HepG2 (cell line): ENCODE data around the gene CT47A1. TPM values are rescaled to one million over a fixed set of nuclear protein-coding genes. Genes with fewer than 3 reads are reported as not detected.
A peak's percentile ranks its signal among the peaks of the same experiment; 100 is the strongest.

ENCODE experiments used
- ATAC-seq: fragments of 200-7000 bp; cut with Tn5 transposase; 3 replicates; pipeline ENCODE4 v1.9.1; 2020; ENCODE audit warnings: mild to moderate bottlenecking, moderate library complexity
- BruUV-seq: library from RNA; stranded (reverse); fragments of 400-500 nt; replicated peaks from 2 replicates; lab custom pipeline; 2021; lab: Mats Ljungman, UMichigan
- CTCF ChIA-PET: fragments of 300-600 bp; formaldehyde crosslinking; extraction: SDS; loops from one replicate; lab custom pipeline; 2021; ENCODE audit warnings: low total read pairs, inconsistent platforms, low intra/inter-chr PET ratio; lab: Yijun Ruan, JAX
- POLR2A ChIA-PET: fragments of 350-600 bp; sonication (Branson Sonifier 250); formaldehyde crosslinking; loops from one replicate; lab custom pipeline; 2020; ENCODE audit warnings: antibody characterized with exemption, inconsistent platforms; lab: Yijun Ruan, JAX
- DNase-seq: peaks from one replicate; pipeline ENCODE4 v3.0.0-alpha.2; 2015; ENCODE audit warnings: low spot score
- FAIRE-seq: peaks from 3 replicates; lab custom pipeline; 2011; peaks lifted over from hg19 to GRCh38; lab: Jason Lieb, UNC
- H2AFZ ChIP-seq: one replicate; pipeline ENCODE4 v1.6.1; 2011; ENCODE audit warnings: low read length, inconsistent platforms
- H3K27ac ChIP-seq: fragments of 300-600 bp; 3 replicates; pipeline ENCODE4 v1.8.0; 2011; ENCODE audit warnings: mixed run types, mild to moderate bottlenecking, mixed read lengths, low read length, inconsistent platforms; ENCODE audit not compliant: insufficient read depth; ENCODE audit errors: extremely low read length
- H3K27me3 ChIP-seq, 2 experiments: fragments of 200-600 bp in 1 of 2; 2 replicates in 1 of 2; 3 replicates in 1 of 2; pipeline versions ENCODE4 v1.6.0 to v1.8.0; 2011; ENCODE audit warnings: low read length in 2 of 2, mild to moderate bottlenecking in 2 of 2, moderate library complexity in 2 of 2, inconsistent platforms in 1 of 2; ENCODE audit not compliant: insufficient read depth in 2 of 2, control insufficient read depth in 1 of 2
- H3K36me3 ChIP-seq, 2 experiments: fragments of 200-600 bp in 1 of 2; replicated peaks in 1 of 2; 2 replicates in 1 of 2; 3 replicates in 1 of 2; pipeline versions ENCODE4 v1.5.1 to v1.8.0; 2011; ENCODE audit warnings: low read length in 2 of 2, inconsistent platforms in 1 of 2; ENCODE audit not compliant: insufficient read depth in 2 of 2, control insufficient read depth in 1 of 2
- H3K4me1 ChIP-seq: 2 replicates; pipeline ENCODE4 v1.5.1; 2012; ENCODE audit warnings: low read length, inconsistent platforms; ENCODE audit not compliant: insufficient read depth
- H3K4me2 ChIP-seq: 2 replicates; pipeline ENCODE4 v1.6.0; 2011; ENCODE audit warnings: low read depth, low read length, inconsistent platforms
- H3K4me3 ChIP-seq, 3 experiments: fragments of 200-600 bp in 1 of 3; sonication (generic), shearing (Covaris generic) in 1 of 3; replicated peaks in 1 of 3; 2 replicates each; pipeline ENCODE4 v1.5.1; 2011 to 2016; ENCODE audit warnings: low read length in 3 of 3, inconsistent platforms in 2 of 3, low read depth in 2 of 3, mild to moderate bottlenecking in 2 of 3, control low read depth in 1 of 3, mixed read lengths in 1 of 3; ENCODE audit not compliant: insufficient read depth in 1 of 3
- H3K79me2 ChIP-seq: one replicate; pipeline ENCODE4 v1.6.1; 2011; ENCODE audit warnings: low read length, inconsistent platforms; ENCODE audit not compliant: insufficient read depth
- H3K9ac ChIP-seq: 2 replicates; pipeline ENCODE4 v1.6.0; 2011; ENCODE audit warnings: mild to moderate bottlenecking, low read depth, low read length, inconsistent platforms; ENCODE audit not compliant: insufficient read depth
- H3K9me3 ChIP-seq: 2 replicates; pipeline ENCODE4 v1.5.1; 2012; ENCODE audit warnings: mild to moderate bottlenecking, low read length
- H4K20me1 ChIP-seq: 2 replicates; pipeline ENCODE4 v1.6.0; 2011; ENCODE audit warnings: inconsistent platforms, mild to moderate bottlenecking, low read length, moderate library complexity; ENCODE audit not compliant: insufficient read depth
- ADNP ChIP-seq: sonication (generic); formaldehyde crosslinking; IDR thresholded peaks from 2 replicates; pipeline ENCODE4 v1.4.0; 2020; ENCODE audit warnings: missing genetic modification reagents
- ELF3 ChIP-seq: IDR thresholded peaks from 2 replicates; pipeline ENCODE4 v1.6.1; 2016; ENCODE audit warnings: missing genetic modification reagents, missing compliant biosample characterization
- KAT8 ChIP-seq: IDR thresholded peaks from 2 replicates; pipeline ENCODE4 v1.6.1; 2016; ENCODE audit warnings: missing genetic modification reagents, missing compliant biosample characterization
- RCOR2 ChIP-seq: IDR thresholded peaks from 2 replicates; pipeline ENCODE4 v1.6.1; 2016; ENCODE audit warnings: missing biosample characterization, missing genetic modification reagents
- SMC3 ChIP-seq: IDR thresholded peaks from 2 replicates; pipeline ENCODE4 v1.6.1; 2011; ENCODE audit warnings: low read length, improper control_type of control experiment
- SOX13 ChIP-seq, 3 experiments: fragments of 450-650 bp in 1 of 3; sonication (generic) in 1 of 3; formaldehyde crosslinking in 1 of 3; IDR thresholded peaks in 2 of 3; conservative IDR thresholded peaks in 1 of 3; 2 replicates each; pipeline versions ENCODE4 v1.5.0 to v1.6.1; 2016 to 2020; ENCODE audit warnings: antibody characterized with exemption in 1 of 3, mild to moderate bottlenecking in 1 of 3, missing compliant biosample characterization in 1 of 3, missing genetic modification reagents in 1 of 3, moderate library complexity in 1 of 3
- SOX6 ChIP-seq, 2 experiments: fragments of 450-650 bp in 1 of 2; sonication (generic) in 1 of 2; formaldehyde crosslinking in 1 of 2; IDR thresholded peaks; 2 replicates each; pipeline versions ENCODE4 v1.4.0 to v1.6.1; 2017 to 2020; ENCODE audit warnings: antibody characterized with exemption in 1 of 2, mild to moderate bottlenecking in 1 of 2, missing genetic modification reagents in 1 of 2
- ZNF30 ChIP-seq: sonication (generic); formaldehyde crosslinking; IDR thresholded peaks from 2 replicates; pipeline ENCODE4 v1.5.0; 2020; ENCODE audit warnings: mild to moderate bottlenecking, missing genetic modification reagents
- WGBS: methylation state at CpG from one replicate; pipeline ENCODE4 v1.1.6; 2017; ENCODE audit warnings: low lambda C conversion rate; 5-methylcytosine and 5-hydroxymethylcytosine counted together
- in situ Hi-C: cut with HindIII; loops from 2 replicates; pipeline ENCODE4 v1.10.0; 2017; ENCODE audit warnings: low pct_unique_long_range_greater_than_20kb; ENCODE audit not compliant: extremely low pct_ligation_motif_present
- intact Hi-C: fragments of 100-400 bp; cut with micrococcal nuclease; formaldehyde crosslinking; loops from one replicate; pipeline ENCODE4 v1.10.0; 2022; ENCODE audit not compliant: unreplicated experiment
- polyA plus RNA-seq, 8 experiments: library from polyadenylated mRNA; depleted of rRNA in 3 of 8; stranded (reverse) in 7 of 8; unstranded in 1 of 8; fragments of >200 nt; fragmentation: Illumina TruSeq in 4 of 8; extraction: Trizol in 4 of 8; gene quantifications; 2 replicates each; pipeline versions ENCODE4 v1.2.1 to v1.2.3, GENCODE V29; 2011 to 2016; ENCODE audit warnings: low read depth in 4 of 8, missing spikeins in 1 of 8, mixed read lengths in 1 of 8; ENCODE audit not compliant: insufficient read depth in 1 of 8
- total RNA-seq, 5 experiments: library from RNA; depleted of rRNA; stranded (reverse); fragments of >200 nt; fragmentation: Illumina TruSeq; extraction: Trizol; gene quantifications; 2 replicates each; pipeline ENCODE4 v1.2.3, GENCODE V29; 2016; ENCODE audit warnings: low read depth in 1 of 5
- TF ChIP-seq, protein P1 (sequence below), 2 experiments: sonication (generic) in 1 of 2; formaldehyde crosslinking in 1 of 2; IDR thresholded peaks; 2 replicates each; pipeline versions ENCODE4 v1.5.1 to v1.6.1; 2011 to 2020; ENCODE audit warnings: borderline replicate concordance in 1 of 2, low read depth in 1 of 2, low read length in 1 of 2, mild to moderate bottlenecking in 1 of 2, missing genetic modification reagents in 1 of 2, moderate library complexity in 1 of 2
- TF ChIP-seq, protein P2 (sequence below): sonication (generic); formaldehyde crosslinking; IDR thresholded peaks from 2 replicates; pipeline ENCODE4 v1.4.0; 2020; ENCODE audit warnings: missing genetic modification reagents
- TF ChIP-seq, protein P3 (sequence below): IDR thresholded peaks from 2 replicates; pipeline ENCODE4 v1.4.0; 2020; ENCODE audit warnings: mild to moderate bottlenecking, missing genetic modification reagents

Gene CT47A1
- total and polyA plus RNA-seq, 2 of the 13 experiments (the other 11 are each of a cell fraction or from before 2014, with no cell fraction given): not detected

DNA sequence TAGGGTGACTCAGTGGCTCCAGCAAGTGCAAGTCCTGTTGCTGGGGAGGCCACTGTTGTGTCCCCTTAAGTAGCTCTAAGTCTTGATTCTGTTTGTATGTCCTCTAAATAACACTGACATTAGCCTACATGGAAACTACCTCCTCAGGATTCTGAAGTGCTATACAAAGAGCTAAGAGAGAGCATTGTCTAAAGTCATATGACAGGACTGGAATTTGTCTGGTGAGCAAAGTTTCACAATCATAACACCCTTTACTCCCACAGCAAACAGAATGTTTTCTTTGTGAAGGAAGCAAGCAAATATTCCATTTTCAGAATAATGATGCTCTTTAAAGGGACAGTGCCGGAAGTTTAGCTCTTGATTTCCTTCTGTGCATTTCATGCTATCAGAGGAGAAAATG, 23.4 kb upstream of the CT47A1 start (continued):
- no peak for TF ChIP-seq SOX6 (IDR thresholded peaks at IDR 0.05)
- TF ChIP-seq SOX6 (CRISPR knock-in tag; IDR thresholded peaks at IDR 0.05): peak; percentile 93
- TF ChIP-seq, protein P1, sequence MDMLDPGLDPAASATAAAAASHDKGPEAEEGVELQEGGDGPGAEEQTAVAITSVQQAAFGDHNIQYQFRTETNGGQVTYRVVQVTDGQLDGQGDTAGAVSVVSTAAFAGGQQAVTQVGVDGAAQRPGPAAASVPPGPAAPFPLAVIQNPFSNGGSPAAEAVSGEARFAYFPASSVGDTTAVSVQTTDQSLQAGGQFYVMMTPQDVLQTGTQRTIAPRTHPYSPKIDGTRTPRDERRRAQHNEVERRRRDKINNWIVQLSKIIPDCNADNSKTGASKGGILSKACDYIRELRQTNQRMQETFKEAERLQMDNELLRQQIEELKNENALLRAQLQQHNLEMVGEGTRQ (IDR thresholded peaks at IDR 0.05; ENCODE audit: low read depth, low read length): no peak
- TF ChIP-seq, protein P1 (CRISPR knock-in tag; IDR thresholded peaks at IDR 0.05; ENCODE audit: borderline replicate concordance): peak; percentile 64; the same call in 1 of the 2 replicates
- 0 out of 2 replicates have a peak, but pooled peaks have one; percentile 22 for TF ChIP-seq KAT8 (CRISPR knock-in tag)
- TF ChIP-seq, protein P2, sequence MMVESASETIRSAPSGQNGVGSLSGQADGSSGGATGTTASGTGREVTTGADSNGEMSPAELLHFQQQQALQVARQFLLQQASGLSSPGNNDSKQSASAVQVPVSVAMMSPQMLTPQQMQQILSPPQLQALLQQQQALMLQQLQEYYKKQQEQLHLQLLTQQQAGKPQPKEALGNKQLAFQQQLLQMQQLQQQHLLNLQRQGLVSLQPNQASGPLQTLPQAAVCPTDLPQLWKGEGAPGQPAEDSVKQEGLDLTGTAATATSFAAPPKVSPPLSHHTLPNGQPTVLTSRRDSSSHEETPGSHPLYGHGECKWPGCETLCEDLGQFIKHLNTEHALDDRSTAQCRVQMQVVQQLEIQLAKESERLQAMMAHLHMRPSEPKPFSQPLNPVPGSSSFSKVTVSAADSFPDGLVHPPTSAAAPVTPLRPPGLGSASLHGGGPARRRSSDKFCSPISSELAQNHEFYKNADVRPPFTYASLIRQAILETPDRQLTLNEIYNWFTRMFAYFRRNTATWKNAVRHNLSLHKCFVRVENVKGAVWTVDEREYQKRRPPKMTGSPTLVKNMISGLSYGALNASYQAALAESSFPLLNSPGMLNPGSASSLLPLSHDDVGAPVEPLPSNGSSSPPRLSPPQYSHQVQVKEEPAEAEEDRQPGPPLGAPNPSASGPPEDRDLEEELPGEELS (CRISPR knock-in tag): peak; percentile 88
- TF ChIP-seq RCOR2 (CRISPR knock-in tag): peak; percentile 35; the same call in 1 of the 2 replicates
- no peak for TF ChIP-seq SOX13 (IDR thresholded peaks at IDR 0.05)
- TF ChIP-seq SOX13 (CRISPR knock-in tag; conservative IDR thresholded peaks at IDR 0.05 in 1 of 2, IDR thresholded peaks at IDR 0.05 in 1 of 2): peak in 1 of 2 experiments; percentile 98; a peak in 2 of 4 replicates

DNA sequence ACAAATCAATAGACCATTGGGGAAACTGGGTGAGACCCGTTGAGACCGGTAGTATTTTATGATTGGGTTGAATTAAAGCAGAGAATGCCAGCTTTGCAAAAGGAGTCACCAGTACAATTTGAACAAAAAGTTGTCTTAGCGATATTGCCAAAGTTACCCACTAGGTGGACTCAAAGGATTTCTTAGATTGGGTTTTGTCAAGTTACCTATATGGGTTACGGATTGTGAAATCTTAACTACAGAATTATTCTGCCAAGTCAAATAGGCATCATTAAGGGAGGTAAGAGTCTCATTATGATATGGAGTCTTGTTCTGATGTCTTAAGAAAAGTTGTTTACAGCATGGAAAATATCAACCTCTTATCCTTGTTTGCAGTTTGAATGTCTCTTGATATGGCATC, 15.0 kb upstream of the CT47A1 start:
- intact Hi-C loops (loop anchor here (1.0 kb wide), 1 partner anchor 254 kb away; no protein-coding TSS in a partner anchor), in situ Hi-C loops (no loop called here)
- ChIA-PET CTCF (interaction anchor here (1.0 kb wide), 1 partner anchor 254 kb away, joined by 3 read pairs; no protein-coding TSS in a partner anchor), POLR2A (no interaction called here)
- Histone ChIP-seq H3K27me3 (no peaks in the 10 kb centered on the region), H2AFZ (no peak overlapping the region), H3K9ac (no peak overlapping the region), H3K9me3 (no peaks in the 10 kb centered on the region), H3K79me2 (no peaks in the 10 kb centered on the region), H3K36me3 (no peaks in the 10 kb centered on the region), H3K4me2 (no peak overlapping the region), H3K27ac (no peak overlapping the region), H3K4me1 (no peaks in the 10 kb centered on the region), H4K20me1 (no peaks in the 10 kb centered on the region), H3K4me3 (no peak overlapping the region)
- DNase-seq (peak; percentile 30), ATAC-seq (no peak), FAIRE-seq (peak; percentile 76)
- no TSS peak for BruUV-seq
- 2% methylated on average over 4 of the region's 4 CpGs for WGBS
- TF ChIP-seq, protein P3, sequence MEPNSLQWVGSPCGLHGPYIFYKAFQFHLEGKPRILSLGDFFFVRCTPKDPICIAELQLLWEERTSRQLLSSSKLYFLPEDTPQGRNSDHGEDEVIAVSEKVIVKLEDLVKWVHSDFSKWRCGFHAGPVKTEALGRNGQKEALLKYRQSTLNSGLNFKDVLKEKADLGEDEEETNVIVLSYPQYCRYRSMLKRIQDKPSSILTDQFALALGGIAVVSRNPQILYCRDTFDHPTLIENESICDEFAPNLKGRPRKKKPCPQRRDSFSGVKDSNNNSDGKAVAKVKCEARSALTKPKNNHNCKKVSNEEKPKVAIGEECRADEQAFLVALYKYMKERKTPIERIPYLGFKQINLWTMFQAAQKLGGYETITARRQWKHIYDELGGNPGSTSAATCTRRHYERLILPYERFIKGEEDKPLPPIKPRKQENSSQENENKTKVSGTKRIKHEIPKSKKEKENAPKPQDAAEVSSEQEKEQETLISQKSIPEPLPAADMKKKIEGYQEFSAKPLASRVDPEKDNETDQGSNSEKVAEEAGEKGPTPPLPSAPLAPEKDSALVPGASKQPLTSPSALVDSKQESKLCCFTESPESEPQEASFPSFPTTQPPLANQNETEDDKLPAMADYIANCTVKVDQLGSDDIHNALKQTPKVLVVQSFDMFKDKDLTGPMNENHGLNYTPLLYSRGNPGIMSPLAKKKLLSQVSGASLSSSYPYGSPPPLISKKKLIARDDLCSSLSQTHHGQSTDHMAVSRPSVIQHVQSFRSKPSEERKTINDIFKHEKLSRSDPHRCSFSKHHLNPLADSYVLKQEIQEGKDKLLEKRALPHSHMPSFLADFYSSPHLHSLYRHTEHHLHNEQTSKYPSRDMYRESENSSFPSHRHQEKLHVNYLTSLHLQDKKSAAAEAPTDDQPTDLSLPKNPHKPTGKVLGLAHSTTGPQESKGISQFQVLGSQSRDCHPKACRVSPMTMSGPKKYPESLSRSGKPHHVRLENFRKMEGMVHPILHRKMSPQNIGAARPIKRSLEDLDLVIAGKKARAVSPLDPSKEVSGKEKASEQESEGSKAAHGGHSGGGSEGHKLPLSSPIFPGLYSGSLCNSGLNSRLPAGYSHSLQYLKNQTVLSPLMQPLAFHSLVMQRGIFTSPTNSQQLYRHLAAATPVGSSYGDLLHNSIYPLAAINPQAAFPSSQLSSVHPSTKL: 0 out of 2 replicates have a peak, but pooled peaks have one; percentile 11
- TF ChIP-seq ADNP (no peak), SMC3 (peak; percentile 59), ZNF30 (CRISPR knock-in tag) (no peak), ELF3 (CRISPR knock-in tag) (no peak)
